NCI-H187 treated with DMSO at 0.1 percent for 48 hours (cell line): Measurements from ENCODE around the gene AANAT.

ENCODE experiments used
- DNase-seq: peaks from one replicate; lab custom pipeline; 2025; lab: John Stamatoyannopoulos, UW

Gene AANAT

GRCh38 chr17:76467366-76467765 is at the start of gene AANAT:
TSS of gene AANAT (plus strand) at chr17:76467603. CDS start at chr17:76468747, 1,144 bp downstream.
- DNase-seq = no peak

- DNase-seq = no peak
These were observed 47.7 kb upstream of the AANAT start for GRCh38 chr17:76419576-76420260.

GRCh38 chr17:76420356-76421043 is 46.9 kb upstream of the AANAT start:
- DNase-seq = no peak

- DNase-seq = no peak
These were observed 46.4 kb upstream of the AANAT start for GRCh38 chr17:76421044-76421407.

- DNase-seq = no peak
These were observed 45.0 kb upstream of the AANAT start for GRCh38 chr17:76422406-76422805.

GRCh38 chr17:76422860-76423259 is 44.5 kb upstream of the AANAT start:
- DNase-seq = no peak

GRCh38 chr17:76426853-76427252 is 40.5 kb upstream of the AANAT start:
- no peak for DNase-seq

GRCh38 chr17:76427501-76428231 is 39.7 kb upstream of the AANAT start:
- DNase-seq = no peak

GRCh38 chr17:76428511-76428910 is 38.9 kb upstream of the AANAT start:
- DNase-seq = no peak

- DNase-seq = no peak
These were observed 35.9 kb upstream of the AANAT start for GRCh38 chr17:76431509-76431908.

- no peak for DNase-seq
These were observed 35.4 kb upstream of the AANAT start for GRCh38 chr17:76432004-76432403.

- no peak for DNase-seq
These were observed 34.6 kb upstream of the AANAT start for GRCh38 chr17:76432712-76433336.

GRCh38 chr17:76433693-76434092 is 33.7 kb upstream of the AANAT start:
- DNase-seq = no peak

GRCh38 chr17:76434870-76435269 is 32.5 kb upstream of the AANAT start:
- DNase-seq = no peak

- no peak for DNase-seq
These were observed 31.7 kb upstream of the AANAT start for GRCh38 chr17:76435751-76436150.

GRCh38 chr17:76437467-76438402 is 29.7 kb upstream of the AANAT start:
- no peak for DNase-seq

- DNase-seq = no peak
These were observed 28.5 kb upstream of the AANAT start for GRCh38 chr17:76438906-76439305.

- no peak for DNase-seq
These were observed 28.0 kb upstream of the AANAT start for GRCh38 chr17:76439314-76439928.

GRCh38 chr17:76440751-76441362 is 26.5 kb upstream of the AANAT start:
- no peak for DNase-seq

GRCh38 chr17:76441686-76442340 is 25.6 kb upstream of the AANAT start:
- DNase-seq = no peak
